Breast epithelium (tissue), 3 donors: ENCODE results near the gene SF1.

Experiments used
- POLR2A ChIP-seq: fragments of 450-650 bp; IDR thresholded peaks from one replicate; pipeline ENCODE4 v1.6.1; 2016; ENCODE audit warnings: antibody characterized with exemption, mild to moderate bottlenecking, moderate library complexity
- TF ChIP-seq, protein P1 (sequence below), 3 donors: fragments of 450-650 bp; IDR thresholded peaks; one replicate each; pipeline ENCODE4 v1.5.1; 2016 to 2017; ENCODE audit warnings: antibody characterized with exemption in 3 of 3, mild to moderate bottlenecking in 3 of 3, moderate library complexity in 3 of 3

GRCh38 chr11:64739871-64740270 lies 38.5 kb downstream of the SF1 start:
- TF ChIP-seq, protein P1, sequence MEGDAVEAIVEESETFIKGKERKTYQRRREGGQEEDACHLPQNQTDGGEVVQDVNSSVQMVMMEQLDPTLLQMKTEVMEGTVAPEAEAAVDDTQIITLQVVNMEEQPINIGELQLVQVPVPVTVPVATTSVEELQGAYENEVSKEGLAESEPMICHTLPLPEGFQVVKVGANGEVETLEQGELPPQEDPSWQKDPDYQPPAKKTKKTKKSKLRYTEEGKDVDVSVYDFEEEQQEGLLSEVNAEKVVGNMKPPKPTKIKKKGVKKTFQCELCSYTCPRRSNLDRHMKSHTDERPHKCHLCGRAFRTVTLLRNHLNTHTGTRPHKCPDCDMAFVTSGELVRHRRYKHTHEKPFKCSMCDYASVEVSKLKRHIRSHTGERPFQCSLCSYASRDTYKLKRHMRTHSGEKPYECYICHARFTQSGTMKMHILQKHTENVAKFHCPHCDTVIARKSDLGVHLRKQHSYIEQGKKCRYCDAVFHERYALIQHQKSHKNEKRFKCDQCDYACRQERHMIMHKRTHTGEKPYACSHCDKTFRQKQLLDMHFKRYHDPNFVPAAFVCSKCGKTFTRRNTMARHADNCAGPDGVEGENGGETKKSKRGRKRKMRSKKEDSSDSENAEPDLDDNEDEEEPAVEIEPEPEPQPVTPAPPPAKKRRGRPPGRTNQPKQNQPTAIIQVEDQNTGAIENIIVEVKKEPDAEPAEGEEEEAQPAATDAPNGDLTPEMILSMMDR (IDR thresholded peaks at IDR 0.05) = no peak
- no peak for TF ChIP-seq POLR2A
